ENCODE data around the gene APBA1. TPM values are rescaled to one million over a fixed set of nuclear protein-coding genes. Genes with fewer than 3 reads are reported as not detected.

The APBA1 gene
- total and polyA plus RNA-seq, 2 donors (not counting 3 experiments of a cell fraction or from before 2014, with no cell fraction given), result 6.1 to 11.3 TPM

- POLR2A ChIA-PET, result no interaction called here
- Histone ChIP-seq H3K9me1 (replicated peaks; ENCODE audit: control insufficient read depth, extremely low read depth, insufficient read depth, low read length) (no peaks in the 10 kb centered on the region), H3K4me1 (ENCODE audit: control insufficient read depth, extremely low read depth, insufficient read depth, low read length) (peaks cover 5% of the 10 kb centered on the region), H2AFZ (ENCODE audit: low read depth, low read length) (no peak overlapping the region), H3K27me3 (ENCODE audit: control insufficient read depth in 2 of 2, insufficient read depth in 2 of 2, low read length in 2 of 2) (no peaks in the 10 kb centered on the region), H3K36me3 (ENCODE audit: control insufficient read depth in 2 of 2, extremely low read depth in 1 of 2, insufficient read depth in 2 of 2, low read length in 2 of 2) (no peaks in the 10 kb centered on the region), H3K79me2 (ENCODE audit: control insufficient read depth, insufficient read depth, low read length) (no peaks in the 10 kb centered on the region), H3K4me3 (replicated peaks in 1 of 3; ENCODE audit: insufficient read depth in 1 of 3, low read depth in 1 of 3, low read length in 3 of 3) (no peak overlapping the region), H3K4me2 (ENCODE audit: insufficient read depth, low read length) (no peak overlapping the region), H3K9ac (replicated peaks; ENCODE audit: extremely low read depth, insufficient read depth, low read length) (no peak overlapping the region), H3K9me3 (replicated peaks; ENCODE audit: control insufficient read depth, insufficient read depth, low read length) (no peaks in the 10 kb centered on the region), H3K27ac (ENCODE audit: insufficient read depth, low read depth, low read length) (no peak overlapping the region), H4K20me1 (replicated peaks; ENCODE audit: control insufficient read depth, extremely low read depth, insufficient read depth, low read length) (no peaks in the 10 kb centered on the region)
- intact Hi-C loops (cut with micrococcal nuclease), result no loop called here
- TF ChIP-seq EZH2 (IDR thresholded peaks at IDR 0.05; ENCODE audit: borderline replicate concordance, low read depth, low read length, severe bottlenecking), result no peak
- no peak for TF ChIP-seq MYC (IDR thresholded peaks at IDR 0.05; ENCODE audit: low read depth, low read length)
- no peak for TF ChIP-seq JUN (IDR thresholded peaks at IDR 0.05; ENCODE audit: borderline replicate concordance, insufficient read depth, insufficient read length, low read depth)
- TF ChIP-seq GATA2 (IDR thresholded peaks at IDR 0.05; ENCODE audit: insufficient read depth, insufficient read length, low read depth, low read length), result no peak
- no peak for TF ChIP-seq CTCF (IDR thresholded peaks at IDR 0.05; ENCODE audit: extremely low read depth in 1 of 2, insufficient read depth in 1 of 2, low read depth in 1 of 2, low read length in 2 of 2)
- no peak for TF ChIP-seq POLR2AphosphoS5 (IDR thresholded peaks at IDR 0.05; ENCODE audit: insufficient read depth, low read depth, low read length)
- TF ChIP-seq POLR2A (IDR thresholded peaks at IDR 0.05; ENCODE audit: low read depth, low read length), result no peak
- no peak for TF ChIP-seq MAX (IDR thresholded peaks at IDR 0.05; ENCODE audit: insufficient read depth, insufficient read length)
- TF ChIP-seq FOS (IDR thresholded peaks at IDR 0.05; ENCODE audit: borderline replicate concordance, insufficient read depth, low read length), result no peak
- dilution Hi-C loops (cut with MboI; ENCODE audit: extremely low pct_ligation_motif_present, low sequenced_read_pairs), result no loop called here
- CTCF ChIA-PET, result no interaction called here
- FAIRE-seq, result no peak
- DNase-seq (ENCODE audit: low read depth, low spot score), result no peak
- BruUV-seq (replicated peaks), result no TSS peak
Measured at GRCh38 chr9:69516353-69517322, 155.5 kb downstream of the APBA1 start.
